Caco-2 (cell line): ENCODE data around the gene KLB. TPM values are rescaled to one million over a fixed set of nuclear protein-coding genes. Genes with fewer than 3 reads are reported as not detected.

ENCODE experiments used
- BruUV-seq: library from RNA; stranded (reverse); fragments of 400-500 nt; replicated peaks from 2 replicates; lab custom pipeline; 2021; lab: Mats Ljungman, UMichigan
- CTCF ChIA-PET: fragments of 300-600 bp; sonication (Branson Sonifier 250); formaldehyde crosslinking; loops from one replicate; lab custom pipeline; 2022; ENCODE audit warnings: antibody characterized with exemption; lab: Charles Lee
- POLR2A ChIA-PET: fragments of 300-600 bp; sonication (Branson Sonifier 250); formaldehyde crosslinking; loops from one replicate; lab custom pipeline; 2022; ENCODE audit warnings: antibody characterized with exemption; lab: Charles Lee
- DNase-seq, 2 experiments: peaks; one replicate each; pipeline versions ENCODE4 v3.0.0 to v3.0.0-alpha.2; 2020 to 2022
- H3K27me3 ChIP-seq: replicated peaks from 2 replicates; pipeline ENCODE4 v1.6.0; 2011; ENCODE audit warnings: low read length; ENCODE audit not compliant: control insufficient read depth, insufficient read depth
- H3K36me3 ChIP-seq: 2 replicates; pipeline ENCODE4 v1.5.1; 2011; ENCODE audit warnings: low read length; ENCODE audit not compliant: control insufficient read depth, insufficient read depth
- H3K4me1 ChIP-seq: fragments of 250-450 bp; sonication (Bioruptor Pico); 2 replicates; pipeline ENCODE4 v1.5.1; 2020; ENCODE audit warnings: mild to moderate bottlenecking
- H3K4me3 ChIP-seq: 2 replicates; pipeline ENCODE4 v1.5.1; 2011; ENCODE audit warnings: low read depth, mild to moderate bottlenecking, control low read depth, low read length
- H3K9me3 ChIP-seq: fragments of 250-450 bp; sonication (Bioruptor Pico); 2 replicates; pipeline ENCODE4 v1.5.1; 2020; ENCODE audit warnings: mild to moderate bottlenecking, moderate library complexity
- H3K27ac Mint-ChIP-seq: one replicate; pipeline ENCODE4 v1.8.0; 2022; ENCODE audit warnings: mixed read lengths; ENCODE audit not compliant: unreplicated experiment
- H3K27me3 Mint-ChIP-seq: one replicate; pipeline ENCODE4 v1.8.0; 2022; ENCODE audit warnings: mixed read lengths; ENCODE audit not compliant: insufficient read depth, unreplicated experiment
- H3K36me3 Mint-ChIP-seq: one replicate; pipeline ENCODE4 v1.8.0; 2022; ENCODE audit warnings: mild to moderate bottlenecking, mixed read lengths; ENCODE audit not compliant: insufficient read depth, unreplicated experiment
- H3K4me1 Mint-ChIP-seq: one replicate; pipeline ENCODE4 v1.8.0; 2022; ENCODE audit warnings: low read depth, mixed read lengths; ENCODE audit not compliant: unreplicated experiment
- H3K4me3 Mint-ChIP-seq: one replicate; pipeline ENCODE4 v1.8.0; 2022; ENCODE audit warnings: mild to moderate bottlenecking, moderate library complexity, mixed read lengths; ENCODE audit not compliant: unreplicated experiment
- H3K9me3 Mint-ChIP-seq: one replicate; pipeline ENCODE4 v1.8.0; 2022; ENCODE audit warnings: mixed read lengths; ENCODE audit not compliant: unreplicated experiment
- CTCF ChIP-seq, 2 experiments: fragments of 200-600 bp in 1 of 2; IDR thresholded peaks; 1 replicate in 1 of 2; 2 replicates in 1 of 2; pipeline versions ENCODE4 v1.5.1 to v1.8.0; 2011 to 2022; ENCODE audit warnings: antibody characterized with exemption in 1 of 2, control low read depth in 1 of 2, inconsistent platforms in 1 of 2, low read depth in 1 of 2, low read length in 1 of 2, mild to moderate bottlenecking in 1 of 2, moderate library complexity in 1 of 2; ENCODE audit not compliant: insufficient read depth in 1 of 2, severe bottlenecking in 1 of 2, unreplicated experiment in 1 of 2
- intact Hi-C: fragments of 100-400 bp; cut with micrococcal nuclease; formaldehyde crosslinking; loops from one replicate; pipeline ENCODE4 v1.10.0; 2022; ENCODE audit not compliant: unreplicated experiment
- total RNA-seq: library from RNA; stranded (reverse); gene quantifications from 2 replicates; pipeline ENCODE4 v1.2.3, GENCODE V29; 2022

KLB gene
- total RNA-seq, 1 experiment from 2014 or later: 2.2 TPM

- H3K4me3 ChIP-seq: no peak overlapping the region
- peaks cover 14% of the 10 kb centered on the region for H3K9me3 ChIP-seq
- no peak for DNase-seq
- H3K27me3 ChIP-seq: no peaks in the 10 kb centered on the region
- Mint-ChIP-seq H3K4me3 (no peak overlapping the region), H3K27ac (no peak overlapping the region), H3K4me1 (no peaks in the 10 kb centered on the region), H3K36me3 (no peaks in the 10 kb centered on the region), H3K9me3 (peaks cover 27% of the 10 kb centered on the region), H3K27me3 (no peaks in the 10 kb centered on the region)
- ChIA-PET CTCF (no interaction called here), POLR2A (no interaction called here)
- BruUV-seq: no TSS peak
- H3K36me3 ChIP-seq: no peaks in the 10 kb centered on the region
- no peak for TF ChIP-seq CTCF (IDR thresholded peaks at IDR 0.05; ENCODE audit: insufficient read depth in 1 of 2, low read depth in 1 of 2, low read length in 1 of 2, severe bottlenecking in 1 of 2, unreplicated experiment in 1 of 2)
- intact Hi-C loops: no loop called here
- H3K4me1 ChIP-seq: no peaks in the 10 kb centered on the region
These were observed 31.3 kb upstream of the KLB start for GRCh38 chr4:39375478-39375877.

DNA sequence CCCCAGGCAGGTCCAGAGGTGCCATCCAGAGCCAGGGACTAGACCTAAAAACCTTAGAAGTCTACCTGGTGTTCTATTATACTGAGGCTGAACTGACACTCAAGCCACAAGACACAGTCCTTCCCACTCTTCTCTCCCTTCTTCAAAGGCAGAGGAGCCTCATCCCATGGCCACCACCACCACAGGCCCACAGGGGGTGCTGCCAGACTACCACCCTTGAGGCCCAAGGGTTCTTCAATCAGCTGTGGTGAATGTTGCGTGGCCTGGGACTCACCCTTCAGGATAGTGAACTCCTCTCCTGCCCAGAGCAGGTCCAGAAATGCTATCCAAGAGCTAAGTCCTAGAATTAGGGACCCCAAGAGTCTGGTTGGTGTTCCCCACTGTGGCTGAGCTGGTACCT lies 23.0 kb upstream of the KLB start:
- no peaks in the 10 kb centered on the region for H3K4me1 Mint-ChIP-seq
- H3K4me3 Mint-ChIP-seq: no peak overlapping the region
- Histone ChIP-seq H3K4me3 (no peak overlapping the region), H3K36me3 (no peaks in the 10 kb centered on the region), H3K4me1 (no peaks in the 10 kb centered on the region), H3K27me3 (no peaks in the 10 kb centered on the region), H3K9me3 (no peaks in the 10 kb centered on the region)
- peaks cover 16% of the 10 kb centered on the region for H3K9me3 Mint-ChIP-seq
- peak in 1 of 2 experiments; percentile 11 for TF ChIP-seq CTCF (IDR thresholded peaks at IDR 0.05; ENCODE audit: insufficient read depth in 1 of 2, low read depth in 1 of 2, low read length in 1 of 2, severe bottlenecking in 1 of 2, unreplicated experiment in 1 of 2)
- intact Hi-C loops: no loop called here
- H3K27ac Mint-ChIP-seq: no peak overlapping the region
- CTCF ChIA-PET: no interaction called here
- POLR2A ChIA-PET: no interaction called here
- peak in 1 of 2 experiments; percentile 14 for DNase-seq
- BruUV-seq: no TSS peak
- H3K27me3 Mint-ChIP-seq: no peaks in the 10 kb centered on the region
- no peaks in the 10 kb centered on the region for H3K36me3 Mint-ChIP-seq

GRCh38 chr4:39384563-39384962 lies 22.2 kb upstream of the KLB start:
- Mint-ChIP-seq H3K9me3 (peaks cover 9% of the 10 kb centered on the region), H3K4me1 (no peaks in the 10 kb centered on the region), H3K4me3 (no peak overlapping the region), H3K27me3 (no peaks in the 10 kb centered on the region), H3K36me3 (no peaks in the 10 kb centered on the region), H3K27ac (no peak overlapping the region)
- DNase-seq: no peak
- CTCF ChIA-PET: interaction anchor here (0.7 kb wide), 1 partner anchor 673 kb away, joined by 4 read pairs; no protein-coding TSS in a partner anchor
- no TSS peak for BruUV-seq
- no peaks in the 10 kb centered on the region for H3K27me3 ChIP-seq
- no peak overlapping the region for H3K4me3 ChIP-seq
- TF ChIP-seq CTCF (IDR thresholded peaks at IDR 0.05; ENCODE audit: insufficient read depth in 1 of 2, low read depth in 1 of 2, low read length in 1 of 2, severe bottlenecking in 1 of 2, unreplicated experiment in 1 of 2): no peak
- POLR2A ChIA-PET: no interaction called here
- no peaks in the 10 kb centered on the region for H3K36me3 ChIP-seq
- intact Hi-C loops: no loop called here
- no peaks in the 10 kb centered on the region for H3K4me1 ChIP-seq
- no peaks in the 10 kb centered on the region for H3K9me3 ChIP-seq
